Measurements from ENCODE around the gene FANCC. TPM values are rescaled to one million over a fixed set of nuclear protein-coding genes. Genes with fewer than 3 reads are reported as not detected.

FANCC gene
- total RNA-seq, 6 experiments from 2014 or later: 4.7 to 7.1 (median 5.7) TPM

GRCh38 chr9:95189251-95190098 is 128.0 kb downstream of the FANCC start:
- H3K4me1 Mint-ChIP-seq (ENCODE audit: low read depth): peaks cover 18% of the 10 kb centered on the region
- H3K27ac Mint-ChIP-seq: peak overlapping the region; percentile 15; the same call in 1 of the 2 replicates
- H3K4me3 Mint-ChIP-seq: peak overlapping the region; percentile 72
- DNase-seq: no peak
- H3K36me3 Mint-ChIP-seq (ENCODE audit: low read depth): peaks cover 4% of the 10 kb centered on the region; the same call in 1 of the 2 replicates
- H3K9me3 Mint-ChIP-seq: no peaks in the 10 kb centered on the region
- no peak for TF ChIP-seq CTCF (IDR thresholded peaks at IDR 0.05)
- no peaks in the 10 kb centered on the region for H3K27me3 Mint-ChIP-seq (ENCODE audit: insufficient read depth)

- Mint-ChIP-seq H3K9me3 (no peaks in the 10 kb centered on the region), H3K4me1 (ENCODE audit: low read depth) (peaks cover 18% of the 10 kb centered on the region), H3K36me3 (ENCODE audit: low read depth) (peaks cover 4% of the 10 kb centered on the region; the same call in 1 of the 2 replicates), H3K4me3 (no peak overlapping the region), H3K27ac (no peak overlapping the region), H3K27me3 (ENCODE audit: insufficient read depth) (no peaks in the 10 kb centered on the region)
- TF ChIP-seq CTCF (IDR thresholded peaks at IDR 0.05): no peak
- DNase-seq: no peak
Observed at GRCh38 chr9:95188459-95188858, 129.1 kb downstream of the FANCC start.

- no peaks in the 10 kb centered on the region for H3K36me3 Mint-ChIP-seq (ENCODE audit: low read depth)
- DNase-seq: no peak
- no peak overlapping the region for H3K4me3 Mint-ChIP-seq
- H3K27ac Mint-ChIP-seq: no peak overlapping the region
- peaks cover 3% of the 10 kb centered on the region; the same call in 1 of the 2 replicates for H3K27me3 Mint-ChIP-seq (ENCODE audit: insufficient read depth)
- no peak for TF ChIP-seq CTCF (IDR thresholded peaks at IDR 0.05)
- H3K4me1 Mint-ChIP-seq (ENCODE audit: low read depth): peaks cover 18% of the 10 kb centered on the region
- no peaks in the 10 kb centered on the region for H3K9me3 Mint-ChIP-seq
Observed at GRCh38 chr9:95185956-95186355, 131.6 kb downstream of the FANCC start.

- DNase-seq: no peak
- Mint-ChIP-seq H3K27me3 (ENCODE audit: insufficient read depth) (peaks cover 3% of the 10 kb centered on the region; the same call in 1 of the 2 replicates), H3K4me3 (no peak overlapping the region), H3K9me3 (no peaks in the 10 kb centered on the region), H3K36me3 (ENCODE audit: low read depth) (no peaks in the 10 kb centered on the region), H3K4me1 (ENCODE audit: low read depth) (no peaks in the 10 kb centered on the region), H3K27ac (no peak overlapping the region)
- no peak for TF ChIP-seq CTCF (IDR thresholded peaks at IDR 0.05)
Observed at GRCh38 chr9:95182854-95183563, 134.5 kb downstream of the FANCC start.

- Mint-ChIP-seq H3K36me3 (ENCODE audit: low read depth) (no peaks in the 10 kb centered on the region), H3K4me1 (ENCODE audit: low read depth) (no peaks in the 10 kb centered on the region), H3K27ac (no peak overlapping the region), H3K4me3 (no peak overlapping the region), H3K9me3 (no peaks in the 10 kb centered on the region), H3K27me3 (ENCODE audit: insufficient read depth) (peaks cover 3% of the 10 kb centered on the region; the same call in 1 of the 2 replicates)
- no peak for TF ChIP-seq CTCF (IDR thresholded peaks at IDR 0.05)
- no peak for DNase-seq
Observed at GRCh38 chr9:95181835-95182234, 135.7 kb downstream of the FANCC start.

Data from HFFc6 (cell line).